ENCODE data around the gene BRK1.

DNA sequence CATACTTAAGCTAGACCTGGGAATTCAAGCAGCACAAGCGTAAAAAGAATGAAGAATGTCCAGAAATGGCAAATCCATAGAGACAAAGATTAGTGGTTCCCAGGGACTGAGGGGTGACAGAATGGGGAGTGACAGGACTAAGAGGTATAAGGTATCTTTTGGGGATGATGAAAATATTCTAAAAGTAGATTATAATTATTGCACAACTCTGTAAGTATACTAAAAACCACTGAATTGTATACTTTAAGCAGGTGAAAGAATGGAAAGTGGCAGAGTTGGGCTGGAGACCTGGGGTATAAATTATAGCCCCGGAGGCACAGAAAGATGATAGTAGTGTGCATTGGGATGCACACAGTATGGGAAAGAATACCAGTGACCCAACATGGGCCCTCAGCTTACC is 5.6 kb downstream of the BRK1 start:
- no peak for TF ChIP-seq GABPA (IDR thresholded peaks at IDR 0.05; ENCODE audit: low read depth)
- TF ChIP-seq, protein P1, sequence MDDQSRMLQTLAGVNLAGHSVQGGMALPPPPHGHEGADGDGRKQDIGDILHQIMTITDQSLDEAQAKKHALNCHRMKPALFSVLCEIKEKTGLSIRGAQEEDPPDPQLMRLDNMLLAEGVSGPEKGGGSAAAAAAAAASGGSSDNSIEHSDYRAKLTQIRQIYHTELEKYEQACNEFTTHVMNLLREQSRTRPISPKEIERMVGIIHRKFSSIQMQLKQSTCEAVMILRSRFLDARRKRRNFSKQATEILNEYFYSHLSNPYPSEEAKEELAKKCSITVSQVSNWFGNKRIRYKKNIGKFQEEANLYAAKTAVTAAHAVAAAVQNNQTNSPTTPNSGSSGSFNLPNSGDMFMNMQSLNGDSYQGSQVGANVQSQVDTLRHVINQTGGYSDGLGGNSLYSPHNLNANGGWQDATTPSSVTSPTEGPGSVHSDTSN (IDR thresholded peaks at IDR 0.05) = no peak
- TF ChIP-seq, protein P2, sequence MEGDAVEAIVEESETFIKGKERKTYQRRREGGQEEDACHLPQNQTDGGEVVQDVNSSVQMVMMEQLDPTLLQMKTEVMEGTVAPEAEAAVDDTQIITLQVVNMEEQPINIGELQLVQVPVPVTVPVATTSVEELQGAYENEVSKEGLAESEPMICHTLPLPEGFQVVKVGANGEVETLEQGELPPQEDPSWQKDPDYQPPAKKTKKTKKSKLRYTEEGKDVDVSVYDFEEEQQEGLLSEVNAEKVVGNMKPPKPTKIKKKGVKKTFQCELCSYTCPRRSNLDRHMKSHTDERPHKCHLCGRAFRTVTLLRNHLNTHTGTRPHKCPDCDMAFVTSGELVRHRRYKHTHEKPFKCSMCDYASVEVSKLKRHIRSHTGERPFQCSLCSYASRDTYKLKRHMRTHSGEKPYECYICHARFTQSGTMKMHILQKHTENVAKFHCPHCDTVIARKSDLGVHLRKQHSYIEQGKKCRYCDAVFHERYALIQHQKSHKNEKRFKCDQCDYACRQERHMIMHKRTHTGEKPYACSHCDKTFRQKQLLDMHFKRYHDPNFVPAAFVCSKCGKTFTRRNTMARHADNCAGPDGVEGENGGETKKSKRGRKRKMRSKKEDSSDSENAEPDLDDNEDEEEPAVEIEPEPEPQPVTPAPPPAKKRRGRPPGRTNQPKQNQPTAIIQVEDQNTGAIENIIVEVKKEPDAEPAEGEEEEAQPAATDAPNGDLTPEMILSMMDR (IDR thresholded peaks at IDR 0.05) = no peak
- no peak for TF ChIP-seq MEF2A (IDR thresholded peaks at IDR 0.05; ENCODE audit: borderline replicate concordance, low read depth)
- TF ChIP-seq NRF1 (IDR thresholded peaks at IDR 0.05; ENCODE audit: low read depth, low read length) = no peak
